Measurements from ENCODE around the gene GRIK3. TPM values are rescaled to one million over a fixed set of nuclear protein-coding genes. Genes with fewer than 3 reads are reported as not detected.
"Not testable (repeated sequence)": the region's sequence is repeated elsewhere in the genome, so short reads cannot be mapped to it uniquely, and the experiment has no call there.

GRIK3 gene
- total and polyA plus RNA-seq, 4 experiments from 2014 or later = not detected

- Mint-ChIP-seq H3K9me3 (peaks cover 0 to 3% (median 0%) of the 10 kb centered on the region in 8 donors), H3K4me1 (no peaks in the 10 kb centered on the region), H3K4me3 (no peak overlapping the region), H3K27ac (no peak overlapping the region), H3K36me3 (no peaks in the 10 kb centered on the region), H3K27me3 (peaks cover 20 to 31% of the 10 kb centered on the region in 2 donors)
- CTCF ChIA-PET (ENCODE audit: partially characterized antibody) = no interaction called here
- Histone ChIP-seq H3K27me3 (ENCODE audit: insufficient read depth, low read length) (no peaks in the 10 kb centered on the region), H3K36me3 (ENCODE audit: insufficient read depth, low read length) (no peaks in the 10 kb centered on the region), H3K4me1 (ENCODE audit: insufficient read depth, low read length) (no peaks in the 10 kb centered on the region), H3K9me3 (ENCODE audit: control insufficient read depth in 1 of 2, low read length in 2 of 2) (no peaks in the 10 kb centered on the region), H3K27ac (ENCODE audit: low read depth, low read length) (no peak overlapping the region), H3K4me3 (ENCODE audit: low read length in 2 of 2) (no peak overlapping the region)
- intact Hi-C loops (cut with micrococcal nuclease) = no loop called here
- POLR2A ChIA-PET (ENCODE audit: partially characterized antibody) = no interaction called here
- DNase-seq = no peak
These were observed 265.7 kb downstream of the GRIK3 start for GRCh38 chr1:36768486-36769178.

- H3K4me1 ChIP-seq (ENCODE audit: insufficient read depth, low read length); H3K4me3 Mint-ChIP-seq; H3K27me3 ChIP-seq (ENCODE audit: insufficient read depth, low read length); POLR2A ChIA-PET (ENCODE audit: partially characterized antibody); DNase-seq; H3K4me3 ChIP-seq (ENCODE audit: low read length in 2 of 2); H3K27ac ChIP-seq (ENCODE audit: low read depth, low read length); H3K9me3 ChIP-seq (ENCODE audit: control insufficient read depth in 1 of 2, low read length in 2 of 2); intact Hi-C loops (cut with micrococcal nuclease); H3K36me3 Mint-ChIP-seq; H3K4me1 Mint-ChIP-seq; H3K27ac Mint-ChIP-seq; H3K9me3 Mint-ChIP-seq; H3K36me3 ChIP-seq (ENCODE audit: insufficient read depth, low read length); CTCF ChIA-PET (ENCODE audit: partially characterized antibody): not testable (repeated sequence)
- peaks cover 16 to 30% of the 10 kb centered on the region in 2 donors for H3K27me3 Mint-ChIP-seq
These were observed 266.9 kb downstream of the GRIK3 start for GRCh38 chr1:36767429-36767828.

- Mint-ChIP-seq H3K9me3 (peaks cover 0 to 3% (median 0%) of the 10 kb centered on the region in 8 donors), H3K27me3 (peaks cover 13 to 25% of the 10 kb centered on the region in 2 donors), H3K27ac (no peak overlapping the region), H3K36me3 (no peaks in the 10 kb centered on the region), H3K4me3 (no peak overlapping the region), H3K4me1 (no peaks in the 10 kb centered on the region)
- Histone ChIP-seq H3K9me3 (ENCODE audit: control insufficient read depth in 1 of 2, low read length in 2 of 2) (no peaks in the 10 kb centered on the region), H3K27ac (ENCODE audit: low read depth, low read length) (no peak overlapping the region), H3K27me3 (ENCODE audit: insufficient read depth, low read length) (no peaks in the 10 kb centered on the region), H3K4me1 (ENCODE audit: insufficient read depth, low read length) (no peaks in the 10 kb centered on the region), H3K4me3 (ENCODE audit: low read length in 2 of 2) (no peak overlapping the region), H3K36me3 (ENCODE audit: insufficient read depth, low read length) (no peaks in the 10 kb centered on the region)
- POLR2A ChIA-PET (ENCODE audit: partially characterized antibody) = no interaction called here
- no peak for DNase-seq
- CTCF ChIA-PET (ENCODE audit: partially characterized antibody) = no interaction called here
- intact Hi-C loops (cut with micrococcal nuclease) = no loop called here
These were observed 267.8 kb downstream of the GRIK3 start for GRCh38 chr1:36766481-36766880.

- CTCF ChIA-PET (ENCODE audit: partially characterized antibody) = no interaction called here
- no peaks in the 10 kb centered on the region for H3K4me1 ChIP-seq (ENCODE audit: insufficient read depth, low read length)
- no peaks in the 10 kb centered on the region for H3K4me1 Mint-ChIP-seq
- no peaks in the 10 kb centered on the region for H3K36me3 ChIP-seq (ENCODE audit: insufficient read depth, low read length)
- no peak overlapping the region for H3K4me3 Mint-ChIP-seq
- no peak for DNase-seq
- POLR2A ChIA-PET (ENCODE audit: partially characterized antibody) = no interaction called here
- no peaks in the 10 kb centered on the region for H3K36me3 Mint-ChIP-seq
- H3K27me3 Mint-ChIP-seq = peaks cover 10 to 24% of the 10 kb centered on the region in 2 donors
- no peak overlapping the region for H3K4me3 ChIP-seq (ENCODE audit: low read length in 2 of 2)
- H3K27me3 ChIP-seq (ENCODE audit: insufficient read depth, low read length) = no peaks in the 10 kb centered on the region
- intact Hi-C loops (cut with micrococcal nuclease) = no loop called here
- H3K9me3 ChIP-seq (ENCODE audit: control insufficient read depth in 1 of 2, low read length in 2 of 2) = no peaks in the 10 kb centered on the region
- H3K27ac Mint-ChIP-seq = no peak overlapping the region
- H3K9me3 Mint-ChIP-seq = peaks cover 0 to 3% (median 0%) of the 10 kb centered on the region in 8 donors
- H3K27ac ChIP-seq (ENCODE audit: low read depth, low read length) = no peak overlapping the region
These were observed 268.5 kb downstream of the GRIK3 start for GRCh38 chr1:36765785-36766300.

GRCh38 chr1:36764798-36765197 lies 269.5 kb downstream of the GRIK3 start:
- Histone ChIP-seq H3K27me3 (ENCODE audit: insufficient read depth, low read length) (no peaks in the 10 kb centered on the region), H3K9me3 (ENCODE audit: control insufficient read depth in 1 of 2, low read length in 2 of 2) (no peaks in the 10 kb centered on the region), H3K4me3 (ENCODE audit: low read length in 2 of 2) (no peak overlapping the region), H3K27ac (ENCODE audit: low read depth, low read length) (no peak overlapping the region), H3K36me3 (ENCODE audit: insufficient read depth, low read length) (no peaks in the 10 kb centered on the region), H3K4me1 (ENCODE audit: insufficient read depth, low read length) (no peaks in the 10 kb centered on the region)
- Mint-ChIP-seq H3K27ac (no peak overlapping the region), H3K4me1 (no peaks in the 10 kb centered on the region), H3K36me3 (no peaks in the 10 kb centered on the region), H3K9me3 (peaks cover 0 to 5% (median 2%) of the 10 kb centered on the region in 8 donors), H3K27me3 (peaks cover 7 to 19% of the 10 kb centered on the region in 2 donors), H3K4me3 (no peak overlapping the region)
- no peak for DNase-seq
- ChIA-PET POLR2A (ENCODE audit: partially characterized antibody) (no interaction called here), CTCF (ENCODE audit: partially characterized antibody) (no interaction called here)
- intact Hi-C loops (cut with micrococcal nuclease) = no loop called here

GRCh38 chr1:36763771-36764170 lies 270.5 kb downstream of the GRIK3 start:
- no peak overlapping the region for H3K27ac ChIP-seq (ENCODE audit: low read depth, low read length)
- DNase-seq = no peak
- Mint-ChIP-seq H3K36me3 (no peaks in the 10 kb centered on the region), H3K27ac (peak overlapping the region in 1 of 7 donors; percentile 38), H3K9me3 (peaks cover 0 to 8% (median 5%) of the 10 kb centered on the region in 8 donors), H3K4me3 (no peak overlapping the region), H3K4me1 (no peaks in the 10 kb centered on the region), H3K27me3 (peaks cover 2 to 10% of the 10 kb centered on the region in 2 donors)
- no peaks in the 10 kb centered on the region for H3K36me3 ChIP-seq (ENCODE audit: insufficient read depth, low read length)
- H3K9me3 ChIP-seq (ENCODE audit: control insufficient read depth in 1 of 2, low read length in 2 of 2) = no peaks in the 10 kb centered on the region
- no peak overlapping the region for H3K4me3 ChIP-seq (ENCODE audit: low read length in 2 of 2)
- CTCF ChIA-PET (ENCODE audit: partially characterized antibody) = no interaction called here
- intact Hi-C loops (cut with micrococcal nuclease) = no loop called here
- POLR2A ChIA-PET (ENCODE audit: partially characterized antibody) = no interaction called here
- H3K4me1 ChIP-seq (ENCODE audit: insufficient read depth, low read length) = no peaks in the 10 kb centered on the region
- H3K27me3 ChIP-seq (ENCODE audit: insufficient read depth, low read length) = no peaks in the 10 kb centered on the region

- H3K9me3 ChIP-seq (ENCODE audit: control insufficient read depth in 1 of 2, low read length in 2 of 2) = no peaks in the 10 kb centered on the region
- POLR2A ChIA-PET (ENCODE audit: partially characterized antibody) = no interaction called here
- Mint-ChIP-seq H3K27me3 (peaks cover 0 to 6% of the 10 kb centered on the region in 2 donors), H3K36me3 (no peaks in the 10 kb centered on the region), H3K9me3 (peaks cover 0 to 11% (median 3%) of the 10 kb centered on the region in 8 donors), H3K4me1 (no peaks in the 10 kb centered on the region), H3K4me3 (no peak overlapping the region), H3K27ac (no peak overlapping the region)
- no peaks in the 10 kb centered on the region for H3K36me3 ChIP-seq (ENCODE audit: insufficient read depth, low read length)
- H3K27ac ChIP-seq (ENCODE audit: low read depth, low read length) = no peak overlapping the region
- no peaks in the 10 kb centered on the region for H3K4me1 ChIP-seq (ENCODE audit: insufficient read depth, low read length)
- intact Hi-C loops (cut with micrococcal nuclease) = no loop called here
- H3K27me3 ChIP-seq (ENCODE audit: insufficient read depth, low read length) = no peaks in the 10 kb centered on the region
- DNase-seq = no peak
- no peak overlapping the region for H3K4me3 ChIP-seq (ENCODE audit: low read length in 2 of 2)
- CTCF ChIA-PET (ENCODE audit: partially characterized antibody) = no interaction called here
These were observed 272.1 kb downstream of the GRIK3 start for GRCh38 chr1:36762174-36762573.
